Measurements from ENCODE around the gene JAK3. TPM values are rescaled to one million over a fixed set of nuclear protein-coding genes. Genes with fewer than 3 reads are reported as not detected.

The JAK3 gene
- total and polyA plus RNA-seq, 2 of the 8 experiments (the other 6 are each of a cell fraction or from before 2014, with no cell fraction given): 4.0 to 4.7 TPM

GRCh38 chr19:17784201-17785008, 63.4 kb downstream of the JAK3 start:
- Histone ChIP-seq H3K9ac (replicated peaks in 1 of 4; ENCODE audit: extremely low read depth in 1 of 4, low read depth in 3 of 4, low read length in 3 of 4) (no peak overlapping the region; a peak in 1 of 7 replicates), H3K23me2 (ENCODE audit: low read depth, low read length) (peaks cover 2% of the 10 kb centered on the region; the same call in 1 of the 2 replicates), H2BK12ac (ENCODE audit: low read depth, low read length) (peak overlapping the region; percentile 69; the same call in 1 of the 2 replicates), H2BK120ac (replicated peaks; ENCODE audit: low read depth, low read length) (no peak overlapping the region), H4K8ac (ENCODE audit: extremely low read depth, insufficient read depth, low read length) (peak overlapping the region; percentile 86), H3K9me3 (ENCODE audit: insufficient read depth in 2 of 2, low read depth in 1 of 2, low read length in 1 of 2) (no peaks in the 10 kb centered on the region), H3K36me3 (ENCODE audit: control insufficient read depth in 2 of 4, insufficient read depth in 4 of 4, low read length in 3 of 4) (peaks cover 0 to 3% (median 0%) of the 10 kb centered on the region in 4 experiments; a peak in 3 of 8 replicates), H3K56ac (replicated peaks; ENCODE audit: insufficient read length, low read depth, low read length) (no peak overlapping the region), H2BK15ac (ENCODE audit: low read length) (peak overlapping the region; percentile 98), H4K5ac (ENCODE audit: insufficient read length, low read depth, low read length) (no peak overlapping the region), H2AK5ac (ENCODE audit: low read depth, low read length) (no peak overlapping the region), H3K4me1 (replicated peaks in 1 of 4; ENCODE audit: control insufficient read depth in 3 of 4, insufficient read depth in 4 of 4, low read length in 3 of 4) (peaks cover 0 to 4% (median 3%) of the 10 kb centered on the region in 4 experiments; a peak in 4 of 7 replicates), H3K27ac (ENCODE audit: low read depth, low read length) (no peak overlapping the region), H3K4ac (replicated peaks; ENCODE audit: insufficient read length, low read depth, low read length) (no peak overlapping the region), H2AFZ (ENCODE audit: low read length) (no peak overlapping the region), H3K18ac (ENCODE audit: extremely low read depth, low read length) (no peak overlapping the region), H3K79me2 (ENCODE audit: control insufficient read depth in 1 of 2, insufficient read depth in 2 of 2, low read length in 2 of 2) (no peaks in the 10 kb centered on the region), H3K23ac (ENCODE audit: insufficient read length) (no peak overlapping the region), H2BK5ac (ENCODE audit: low read depth, low read length) (peak overlapping the region; percentile 73), H2BK20ac (ENCODE audit: low read length) (no peak overlapping the region), H3K14ac (ENCODE audit: insufficient read length) (no peak overlapping the region), H3K79me1 (ENCODE audit: low read depth, low read length) (peaks cover 4% of the 10 kb centered on the region), H3K27me3 (replicated peaks in 1 of 4; ENCODE audit: control insufficient read depth in 3 of 4, extremely low read depth in 1 of 4, insufficient read depth in 3 of 4, low read length in 3 of 4) (no peaks in the 10 kb centered on the region), H4K20me1 (replicated peaks in 1 of 2; ENCODE audit: control insufficient read depth in 1 of 2, insufficient read depth in 2 of 2, low read length in 2 of 2) (peaks cover 0 to 2% of the 10 kb centered on the region in 2 experiments), H3K4me3 (ENCODE audit: extremely low read depth in 1 of 4, insufficient read depth in 2 of 4, low read depth in 3 of 4, low read length in 4 of 4) (no peak overlapping the region), H4K91ac (replicated peaks; ENCODE audit: insufficient read length, low read length) (peak overlapping the region; percentile 80), H3K4me2 (ENCODE audit: insufficient read depth in 1 of 2, low read depth in 2 of 2, low read length in 2 of 2) (no peak overlapping the region; a peak in 2 of 4 replicates)
- DNase-seq (ENCODE audit: low read depth in 1 of 2, low spot score in 2 of 2) (peak in 1 of 2 experiments; percentile 96), FAIRE-seq (peak; percentile 95)
- ChIA-PET POLR2A (ENCODE audit: partially characterized antibody) (interaction anchor here (0.6 to 3.3 kb wide), 4 partner anchors 10 to 148 kb away, joined by 3 to 11 read pairs (median 4); partner anchors contain the start of genes B3GNT3, CCDC124 and RPL18A), CTCF (ENCODE audit: partially characterized antibody) (interaction anchor here (0.6 to 4.0 kb wide), 27 partner anchors 8 to 354 kb away, joined by 3 to 23 read pairs (median 4); partner anchors contain the start of genes B3GNT3 and SLC5A5)
- WGBS, 2 experiments (ENCODE audit: extremely low coverage in 1 of 2, insufficient coverage in 1 of 2, insufficient read length in 1 of 2, insufficient replicate concordance in 2 of 2, low coverage in 1 of 2, low lambda C conversion rate in 2 of 2, missing lambda C conversion rate in 1 of 2): 72% methylated on average over 24 of the region's 32 CpGs; no CpG with 5 or more reads in 1 of the 2 experiments
- TF ChIP-seq ASH2L (IDR thresholded peaks at IDR 0.05; ENCODE audit: low read length) (no peak), BACH1 (IDR thresholded peaks at IDR 0.05; ENCODE audit: low read length) (no peak), KDM1A (IDR thresholded peaks at IDR 0.05; ENCODE audit: borderline replicate concordance, low read length) (0 out of 2 replicates have a peak, but pooled peaks have one; percentile 11), POLR2A (IDR thresholded peaks at IDR 0.05; ENCODE audit: control extremely low read depth in 1 of 2, low read depth in 2 of 2, low read length in 2 of 2) (no peak), RAD21 (IDR thresholded peaks at IDR 0.05 in 1 of 2, conservative IDR thresholded peaks at IDR 0.05 in 1 of 2; ENCODE audit: low read depth in 2 of 2, low read length in 2 of 2) (peak; percentile 66 to 77), SAP30 (IDR thresholded peaks at IDR 0.05; ENCODE audit: insufficient read depth, insufficient replicate concordance, low read length) (no peak), CTCF (IDR thresholded peaks at IDR 0.05; ENCODE audit: control extremely low read depth in 1 of 3, insufficient read depth in 1 of 3, low read depth in 1 of 3, low read length in 3 of 3) (peak; percentile 66 to 89 (median 87))

Measured in H1 (cell line).